Peyer's patch (tissue), 4 donors: ENCODE results near the gene FAM131A. TPM values are rescaled to one million over a fixed set of nuclear protein-coding genes. Genes with fewer than 3 reads are reported as not detected.

Experiments
- DNase-seq, 3 donors: peaks; one replicate each; pipeline ENCODE4 v3.0.0-alpha.2; 2017 to 2019
- H3K27ac ChIP-seq, 4 donors: fragments of 200-600 bp; sonication (generic); one replicate each; pipeline ENCODE4 v1.5.1; 2016 to 2019
- H3K27me3 ChIP-seq, 2 donors: fragments of 200-600 bp; sonication (generic); one replicate each; pipeline ENCODE4 v1.5.1; 2019
- H3K36me3 ChIP-seq, 3 donors: fragments of 200-600 bp; sonication (generic); one replicate each; pipeline ENCODE4 v1.5.1; 2016 to 2019
- H3K4me1 ChIP-seq, 4 donors: fragments of 200-600 bp; sonication (generic); one replicate each; pipeline ENCODE4 v1.5.1; 2016 to 2019
- H3K4me3 ChIP-seq, 4 donors: fragments of 200-600 bp; sonication (generic); 1 replicate in 3 of 4; 2 replicates in 1 of 4; pipeline ENCODE4 v1.5.1; 2016 to 2019; ENCODE audit warnings: mild to moderate bottlenecking in 1 of 4
- H3K9me3 ChIP-seq, 4 donors: fragments of 200-600 bp; sonication (generic); one replicate each; pipeline ENCODE4 v1.5.1; 2016 to 2019; ENCODE audit warnings: mild to moderate bottlenecking in 1 of 4
- CTCF ChIP-seq, 6 experiments: fragments of 450-650 bp in 4 of 6; fragments of 200-600 bp in 2 of 6; sonication (generic) in 1 of 6; IDR thresholded peaks; one replicate each; pipeline ENCODE4 v1.5.1; 2017 to 2019; ENCODE audit warnings: antibody characterized with exemption in 6 of 6, mild to moderate bottlenecking in 3 of 6, moderate library complexity in 1 of 6
- POLR2A ChIP-seq, 2 donors: fragments of 450-650 bp; IDR thresholded peaks; one replicate each; pipeline ENCODE4 v1.5.1; 2017; ENCODE audit warnings: antibody characterized with exemption in 2 of 2, mild to moderate bottlenecking in 2 of 2, moderate library complexity in 2 of 2
- total RNA-seq, 4 donors: library from RNA; depleted of rRNA; stranded (reverse); fragments of >200 nt; gene quantifications; one replicate each; pipeline ENCODE4 v1.1.0, GENCODE V29; 2016

The FAM131A gene
- total RNA-seq, 4 donors from 2014 or later: 5.8 to 47.9 (median 19.6) TPM

GRCh38 chr3:184295771-184296170 is 41.6 kb upstream of the FAM131A start:
- no peak overlapping the region for H3K27ac ChIP-seq
- no peak overlapping the region for H3K4me3 ChIP-seq
- H3K27me3 ChIP-seq: no peaks in the 10 kb centered on the region
- TF ChIP-seq CTCF (IDR thresholded peaks at IDR 0.05) (no peak), POLR2A (IDR thresholded peaks at IDR 0.05) (no peak)
- no peak for DNase-seq
- H3K36me3 ChIP-seq: peaks cover 0 to 3% (median 0%) of the 10 kb centered on the region in 3 donors
- no peaks in the 10 kb centered on the region for H3K9me3 ChIP-seq
- H3K4me1 ChIP-seq: peaks cover 0 to 12% (median 4%) of the 10 kb centered on the region in 4 donors

DNA sequence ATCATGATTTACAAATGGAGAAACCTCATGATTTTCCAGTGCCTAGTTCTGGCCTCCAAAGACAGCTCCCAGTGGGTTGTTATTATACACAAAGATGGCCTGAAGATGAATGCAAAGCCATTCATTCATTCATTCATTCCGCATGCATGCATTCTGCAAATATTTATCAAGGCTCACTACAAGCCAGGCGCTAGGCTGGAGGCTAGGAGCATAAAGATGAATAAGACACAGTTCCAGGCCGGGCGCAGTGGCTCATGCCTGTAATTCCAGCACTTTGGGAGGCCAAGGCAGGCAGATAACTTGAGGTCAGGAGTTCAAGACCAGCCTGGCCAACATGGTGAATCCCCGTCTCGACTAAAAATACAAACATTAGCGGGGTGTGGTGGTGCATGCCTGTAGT is 40.8 kb upstream of the FAM131A start:
- H3K4me3 ChIP-seq: no peak overlapping the region
- H3K36me3 ChIP-seq: peaks cover 0 to 11% (median 0%) of the 10 kb centered on the region in 3 donors
- no peak overlapping the region for H3K27ac ChIP-seq
- no peak for TF ChIP-seq POLR2A (IDR thresholded peaks at IDR 0.05)
- no peaks in the 10 kb centered on the region for H3K27me3 ChIP-seq
- H3K4me1 ChIP-seq: peaks cover 0 to 15% (median 4%) of the 10 kb centered on the region in 4 donors
- no peak for DNase-seq
- no peaks in the 10 kb centered on the region for H3K9me3 ChIP-seq

- H3K27me3 ChIP-seq: no peaks in the 10 kb centered on the region
- peaks cover 0 to 35% (median 0%) of the 10 kb centered on the region in 3 donors for H3K36me3 ChIP-seq
- H3K4me1 ChIP-seq: peaks cover 0 to 15% (median 4%) of the 10 kb centered on the region in 4 donors
- H3K4me3 ChIP-seq: peak within 1 kb of the TSS; percentile 76 to 95 (median 82)
- H3K27ac ChIP-seq: peak within 1 kb of the TSS; percentile 79 to 85 (median 84)
- H3K9me3 ChIP-seq: no peaks in the 10 kb centered on the region
- TF ChIP-seq CTCF (IDR thresholded peaks at IDR 0.05) (peak in 1 of 6 experiments; percentile 4), POLR2A (IDR thresholded peaks at IDR 0.05) (peak; percentile 71 to 77)
- DNase-seq: peak; percentile 98 to 99 (median 99)
Measured at GRCh38 chr3:184298759-184299487, 38.5 kb upstream of the FAM131A start, which contains the start of gene PSMD2. PSMD2 (plus strand) TSS chr3:184299241; CDS start chr3:184299267, 26 bp downstream.

DNA sequence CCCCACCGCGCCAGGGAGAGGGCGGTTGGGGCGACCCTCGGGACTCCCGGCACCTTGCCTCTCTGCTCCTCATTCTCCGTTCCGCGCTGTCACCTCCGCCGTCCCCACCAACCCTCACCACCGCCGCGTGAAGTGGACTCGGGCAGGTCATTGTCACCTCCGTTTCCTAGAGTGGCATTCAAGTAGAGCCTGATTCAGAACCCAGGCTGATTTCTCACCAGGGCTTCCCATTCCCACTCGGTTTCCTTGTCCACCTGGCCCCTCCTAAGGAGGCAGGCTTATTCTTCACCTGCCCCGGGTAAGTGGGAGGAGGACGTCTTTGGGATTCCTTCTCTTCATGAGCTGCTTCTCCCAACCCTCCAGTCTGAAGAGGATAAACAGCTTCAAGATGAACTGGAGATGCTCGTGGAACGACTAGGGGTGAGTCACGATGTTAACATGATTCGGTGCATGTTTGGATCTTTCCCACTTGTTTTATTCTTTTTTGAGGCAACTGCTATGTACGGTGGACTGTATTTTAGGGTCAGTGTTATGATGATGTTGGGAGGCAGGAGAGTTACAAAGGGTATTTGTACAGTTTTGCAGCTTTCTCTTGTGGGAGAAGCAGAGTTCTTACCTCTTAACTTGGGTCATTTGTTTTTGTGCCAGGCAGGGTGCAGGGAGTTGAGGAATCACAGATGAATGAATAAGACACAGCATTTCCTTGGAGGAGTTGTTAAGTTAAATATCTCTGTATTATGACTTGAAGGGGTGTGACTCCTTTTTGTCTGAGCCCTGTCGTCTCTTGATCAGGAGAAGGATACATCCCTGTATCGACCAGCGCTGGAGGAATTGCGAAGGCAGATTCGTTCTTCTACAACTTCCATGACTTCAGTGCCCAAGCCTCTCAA is 37.7 kb upstream of the FAM131A start:
- H3K27ac ChIP-seq: peak overlapping the region; percentile 62 to 85 (median 84)
- peaks cover 0 to 15% (median 4%) of the 10 kb centered on the region in 4 donors for H3K4me1 ChIP-seq
- no peak for DNase-seq
- peak overlapping the region; percentile 76 to 95 (median 82) for H3K4me3 ChIP-seq
- no peaks in the 10 kb centered on the region for H3K9me3 ChIP-seq
- TF ChIP-seq CTCF (IDR thresholded peaks at IDR 0.05): no peak
- TF ChIP-seq POLR2A (IDR thresholded peaks at IDR 0.05): no peak
- H3K27me3 ChIP-seq: no peaks in the 10 kb centered on the region
- peaks cover 0 to 43% (median 0%) of the 10 kb centered on the region in 3 donors for H3K36me3 ChIP-seq

DNA sequence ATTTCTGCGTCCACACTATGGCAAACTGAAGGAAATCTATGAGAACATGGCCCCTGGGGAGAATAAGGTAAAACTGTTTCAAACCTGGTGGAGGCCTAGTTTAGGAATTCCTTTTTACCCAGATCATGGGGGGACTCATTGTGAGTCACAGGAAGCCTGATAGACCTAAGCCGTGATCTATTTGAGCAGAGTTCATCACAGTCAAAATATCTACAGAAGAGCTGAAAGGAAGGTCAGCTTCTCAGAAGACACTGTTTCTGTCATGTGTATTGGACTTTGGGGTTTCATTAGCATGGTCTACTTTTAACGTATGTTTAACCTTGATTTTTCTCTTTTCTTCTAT is 37.1 kb upstream of the FAM131A start:
- H3K27me3 ChIP-seq: no peaks in the 10 kb centered on the region
- H3K9me3 ChIP-seq: no peaks in the 10 kb centered on the region
- peak overlapping the region in 2 of 4 donors; percentile 84 to 95 for H3K4me3 ChIP-seq
- H3K27ac ChIP-seq: no peak overlapping the region
- TF ChIP-seq CTCF (IDR thresholded peaks at IDR 0.05): no peak
- no peak for TF ChIP-seq POLR2A (IDR thresholded peaks at IDR 0.05)
- H3K4me1 ChIP-seq: peaks cover 0 to 15% (median 4%) of the 10 kb centered on the region in 4 donors
- DNase-seq: no peak
- peaks cover 0 to 49% (median 0%) of the 10 kb centered on the region in 3 donors for H3K36me3 ChIP-seq
